Measurements from ENCODE around the gene CLTA.
A peak's percentile ranks its signal among the peaks of the same experiment; 100 is the strongest.

Gene CLTA

DNA sequence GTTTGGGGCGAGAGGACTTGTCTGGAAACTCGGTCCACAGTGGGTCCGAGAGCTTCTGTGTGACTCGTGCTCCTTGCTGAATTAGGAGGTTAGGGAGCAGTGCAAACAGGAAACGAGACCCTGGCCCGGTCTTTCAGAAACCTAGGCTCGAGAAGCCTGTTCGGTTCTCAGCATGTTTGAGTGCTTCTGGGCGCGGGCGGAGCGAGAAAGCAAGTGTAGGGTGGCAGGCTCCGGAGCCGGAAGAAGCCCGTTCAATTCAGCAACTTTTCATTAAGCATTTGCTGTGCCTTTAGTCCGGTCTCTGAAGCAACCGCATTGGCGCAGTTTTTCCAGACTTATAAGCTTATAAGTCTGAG, 547 bp downstream of the CLTA start:
- TF ChIP-seq, protein P1, sequence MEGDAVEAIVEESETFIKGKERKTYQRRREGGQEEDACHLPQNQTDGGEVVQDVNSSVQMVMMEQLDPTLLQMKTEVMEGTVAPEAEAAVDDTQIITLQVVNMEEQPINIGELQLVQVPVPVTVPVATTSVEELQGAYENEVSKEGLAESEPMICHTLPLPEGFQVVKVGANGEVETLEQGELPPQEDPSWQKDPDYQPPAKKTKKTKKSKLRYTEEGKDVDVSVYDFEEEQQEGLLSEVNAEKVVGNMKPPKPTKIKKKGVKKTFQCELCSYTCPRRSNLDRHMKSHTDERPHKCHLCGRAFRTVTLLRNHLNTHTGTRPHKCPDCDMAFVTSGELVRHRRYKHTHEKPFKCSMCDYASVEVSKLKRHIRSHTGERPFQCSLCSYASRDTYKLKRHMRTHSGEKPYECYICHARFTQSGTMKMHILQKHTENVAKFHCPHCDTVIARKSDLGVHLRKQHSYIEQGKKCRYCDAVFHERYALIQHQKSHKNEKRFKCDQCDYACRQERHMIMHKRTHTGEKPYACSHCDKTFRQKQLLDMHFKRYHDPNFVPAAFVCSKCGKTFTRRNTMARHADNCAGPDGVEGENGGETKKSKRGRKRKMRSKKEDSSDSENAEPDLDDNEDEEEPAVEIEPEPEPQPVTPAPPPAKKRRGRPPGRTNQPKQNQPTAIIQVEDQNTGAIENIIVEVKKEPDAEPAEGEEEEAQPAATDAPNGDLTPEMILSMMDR (IDR thresholded peaks at IDR 0.05; ENCODE audit: low read depth, low read length), result no peak

DNA sequence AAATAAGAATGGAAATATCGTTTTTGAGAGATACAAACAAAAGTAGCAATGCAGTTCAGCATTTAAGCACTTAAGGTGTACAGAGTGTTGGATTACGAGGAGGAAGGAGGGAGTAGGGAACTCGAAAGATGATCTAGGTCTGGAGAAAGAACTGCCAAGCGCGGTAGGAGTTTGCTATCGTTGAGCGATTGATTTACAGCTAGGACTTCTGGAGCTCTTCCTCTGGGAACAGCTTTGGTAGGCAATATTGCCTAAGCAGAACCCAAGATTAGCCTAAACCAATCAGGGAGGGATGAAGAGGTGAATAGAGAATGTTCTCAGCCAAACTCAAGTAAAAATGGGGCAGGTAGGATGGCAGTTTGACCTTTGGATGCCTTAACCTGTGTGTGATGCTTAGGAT, 965 bp downstream of the CLTA start:
- peak overlapping the region; percentile 80 for H3K4me3 ChIP-seq (ENCODE audit: low read depth, low read length)
- TF ChIP-seq, protein P1 (IDR thresholded peaks at IDR 0.05; ENCODE audit: low read depth, low read length), result no peak

More for the DNA sequence above, 547 bp downstream of the CLTA start:
- H3K4me3 ChIP-seq (ENCODE audit: low read depth, low read length), result peak overlapping the region; percentile 80

DNA sequence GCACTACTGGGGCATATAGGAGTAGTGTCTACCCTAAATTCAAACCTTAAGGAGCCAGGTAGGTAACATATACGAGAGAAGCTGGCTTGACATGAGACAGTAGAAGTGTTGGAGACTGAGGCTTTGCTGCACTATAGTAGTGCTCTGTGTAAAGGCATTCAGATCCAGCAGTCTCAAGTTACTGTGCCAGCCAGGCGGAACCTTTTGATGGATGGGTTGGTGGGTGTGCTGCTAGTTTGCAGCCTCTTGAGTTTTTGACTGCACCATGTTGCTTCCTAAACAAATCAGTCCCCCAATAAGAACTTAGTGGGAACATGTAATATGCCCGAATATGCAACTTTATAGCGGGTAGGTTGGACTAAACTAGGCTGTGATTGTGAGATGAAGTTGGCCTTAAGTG, 1.5 kb downstream of the CLTA start:
- peak overlapping the region; percentile 80 for H3K4me3 ChIP-seq (ENCODE audit: low read depth, low read length)

DNA sequence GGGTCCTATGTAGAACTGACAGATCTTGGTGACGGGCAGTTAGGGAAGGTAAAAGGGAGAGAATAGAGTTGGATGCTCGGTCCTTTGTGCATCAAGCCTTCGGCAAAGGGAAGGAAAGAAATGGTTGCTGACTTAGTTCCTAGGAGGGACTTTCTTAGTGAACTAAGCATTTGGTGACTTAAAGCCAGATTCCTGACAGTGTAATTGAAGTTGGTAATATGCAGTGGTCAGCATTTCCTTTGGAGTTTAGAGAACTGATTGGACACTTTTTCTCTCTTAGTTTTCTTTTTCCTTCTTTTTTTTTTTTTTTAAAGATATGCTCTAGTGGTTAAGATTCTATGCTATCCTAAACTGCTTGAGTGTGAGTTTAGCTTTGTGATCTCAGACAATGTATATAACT, 2.3 kb downstream of the CLTA start:
- H3K4me3 ChIP-seq (ENCODE audit: low read depth, low read length), result peak overlapping the region; percentile 80
- TF ChIP-seq, protein P1 (IDR thresholded peaks at IDR 0.05; ENCODE audit: low read depth, low read length), result no peak

More for the DNA sequence above, 1.5 kb downstream of the CLTA start:
- TF ChIP-seq, protein P1 (IDR thresholded peaks at IDR 0.05; ENCODE audit: low read depth, low read length), result no peak

DNA sequence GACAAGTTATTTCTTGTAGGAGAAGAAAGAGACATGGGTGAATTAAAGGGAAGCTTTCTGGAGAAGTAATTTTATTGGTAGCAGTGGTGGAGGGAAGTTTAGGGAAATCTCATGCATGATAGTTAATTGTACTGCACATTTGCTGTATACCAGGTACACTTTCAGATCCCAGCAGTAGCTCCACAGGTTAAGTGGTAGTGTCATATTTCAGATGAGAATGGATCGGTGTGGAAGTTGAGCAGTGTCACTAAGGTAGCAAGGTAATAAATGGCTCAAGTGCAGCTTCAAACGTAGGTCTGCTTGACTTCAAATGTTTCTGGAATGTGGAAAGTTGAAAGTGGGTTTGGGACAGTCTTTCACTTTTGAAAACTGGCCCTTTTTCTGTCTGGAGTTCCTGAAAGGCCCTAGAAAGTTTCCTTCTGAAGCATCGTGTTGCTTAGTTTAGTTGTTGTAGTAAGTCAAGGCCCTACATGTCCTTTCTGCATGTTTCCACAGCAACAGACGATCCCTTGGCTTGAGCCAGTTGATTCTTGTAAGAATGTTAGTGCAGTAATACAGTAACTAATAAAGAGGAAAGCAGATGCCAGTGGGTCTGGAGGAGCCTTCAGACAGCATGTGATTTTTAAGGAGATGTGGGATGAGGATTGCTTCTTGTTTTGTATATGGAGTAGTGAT, 3.7 kb downstream of the CLTA start:
- H3K4me3 ChIP-seq (ENCODE audit: low read depth, low read length), result no peak overlapping the region; the same call in 1 of the 2 replicates
- TF ChIP-seq, protein P1 (IDR thresholded peaks at IDR 0.05; ENCODE audit: low read depth, low read length), result no peak

DNA sequence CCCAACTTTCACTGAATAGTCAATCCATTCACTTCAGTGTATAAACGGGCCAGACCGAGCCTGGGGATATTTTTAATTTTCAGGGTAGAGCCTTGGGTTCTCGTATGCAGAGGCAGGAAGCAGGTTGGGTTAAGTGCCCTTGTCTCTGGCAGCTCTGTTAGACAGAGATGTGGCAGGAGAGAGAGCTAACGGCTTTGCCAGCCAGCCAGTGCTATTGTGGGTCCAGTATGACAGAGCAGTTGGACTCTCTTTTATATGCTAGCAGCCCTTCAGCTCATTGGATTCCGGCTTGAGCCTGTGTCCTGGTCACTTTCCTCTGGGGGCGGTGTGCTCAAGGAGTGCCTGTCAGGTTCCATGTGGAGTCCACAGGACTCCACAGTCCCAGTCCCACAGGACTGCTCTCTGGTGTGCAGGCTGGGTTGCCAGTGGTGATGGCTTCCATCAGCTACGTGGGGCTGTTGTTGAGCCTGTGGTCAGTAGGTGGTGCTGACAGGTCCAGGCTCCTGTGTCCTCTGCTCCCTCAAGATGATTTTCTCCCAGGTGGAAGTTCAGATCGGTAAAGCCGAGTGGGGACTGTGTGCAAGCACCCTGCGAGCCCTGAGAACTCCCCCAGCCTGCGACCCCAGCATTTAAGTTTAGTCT, 14.3 kb downstream of the CLTA start:
- H3K4me3 ChIP-seq (ENCODE audit: low read depth, low read length), result no peak overlapping the region
- TF ChIP-seq, protein P1 (IDR thresholded peaks at IDR 0.05; ENCODE audit: low read depth, low read length), result no peak

DNA sequence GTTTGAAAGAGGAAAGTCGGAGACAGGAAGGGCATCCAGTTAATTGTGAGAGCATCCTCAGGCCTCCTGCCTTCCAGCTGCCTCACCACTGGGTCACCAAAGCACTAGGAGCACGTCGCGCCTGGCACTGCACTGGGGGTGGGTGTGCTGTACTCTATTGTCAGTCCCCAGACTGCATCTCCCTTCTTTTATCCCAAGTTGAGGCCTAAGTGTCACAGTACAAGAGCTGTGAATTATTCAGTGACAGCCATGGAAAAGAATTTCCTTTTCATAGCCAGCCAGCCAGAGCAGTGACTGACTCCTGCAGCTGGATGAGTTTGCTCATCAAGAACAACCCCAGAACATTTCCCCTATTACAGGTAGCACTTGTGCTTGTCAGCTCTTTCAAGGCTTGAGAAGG, 16.3 kb downstream of the CLTA start:
- TF ChIP-seq, protein P1 (IDR thresholded peaks at IDR 0.05; ENCODE audit: low read depth, low read length), result no peak
- H3K4me3 ChIP-seq (ENCODE audit: low read depth, low read length), result no peak overlapping the region
